Stimulated activated CD4-positive, alpha-beta T cell treated with anti-CD3 and anti-CD28 coated beads, Interleukin-1b, Interleukin-23, amount 100 ng/mL, for 1 hour (primary cell): ENCODE measurements around the gene VPS9D1.
"Not testable (repeated sequence)": the region's sequence is repeated elsewhere in the genome, so short reads cannot be mapped to it uniquely, and the experiment has no call there.

Experiments
- DNase-seq, 2 donors: peaks; one replicate each; pipeline ENCODE4 v3.0.0-alpha.2; 2020; ENCODE audit warnings: low read depth in 2 of 2

VPS9D1 gene

GRCh38 chr16:89693931-89694783, 26.5 kb downstream of the VPS9D1 start:
- no peak for DNase-seq

- DNase-seq: no peak
Measured at GRCh38 chr16:89693289-89693731, 27.4 kb downstream of the VPS9D1 start.

- DNase-seq: no peak
Measured at GRCh38 chr16:89691986-89692569, 28.6 kb downstream of the VPS9D1 start.

DNA sequence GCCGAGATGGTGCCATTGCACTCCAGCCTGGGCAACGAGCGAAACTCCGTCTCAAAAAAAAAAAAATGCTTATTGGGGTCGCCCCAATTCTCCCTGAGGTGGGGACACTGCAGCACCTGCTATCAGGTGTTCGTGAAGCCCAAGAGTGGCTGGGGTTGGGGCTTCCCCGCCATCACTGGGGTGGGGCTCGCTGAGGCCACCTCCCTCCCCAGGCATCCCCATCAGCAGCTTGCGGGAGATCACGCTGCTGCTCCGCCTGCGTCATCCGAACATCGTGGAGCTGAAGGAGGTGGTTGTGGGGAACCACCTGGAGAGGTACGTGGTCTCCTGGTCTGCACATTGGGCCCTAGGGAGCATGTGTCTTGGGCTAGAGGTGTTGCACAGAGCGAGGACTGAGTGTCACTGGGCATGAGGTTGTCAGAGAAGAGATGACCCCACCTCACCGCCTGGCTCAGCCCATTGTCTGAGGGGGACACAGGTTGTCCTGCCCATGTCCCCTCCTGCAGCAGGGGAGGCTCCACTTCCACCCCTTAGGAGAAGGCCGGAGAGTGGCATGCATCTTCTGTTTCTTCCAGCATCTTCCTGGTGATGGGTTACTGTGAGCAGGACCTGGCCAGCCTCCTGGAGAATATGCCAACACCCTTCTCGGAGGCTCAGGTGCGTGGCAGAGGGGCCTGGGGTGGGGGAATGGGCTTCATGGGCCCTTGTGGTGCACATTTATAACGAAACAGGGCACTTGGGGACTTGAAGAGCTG, 29.3 kb downstream of the VPS9D1 start:
- no peak for DNase-seq

- DNase-seq: no peak
Measured at GRCh38 chr16:89690392-89690901, 30.3 kb downstream of the VPS9D1 start.

DNA sequence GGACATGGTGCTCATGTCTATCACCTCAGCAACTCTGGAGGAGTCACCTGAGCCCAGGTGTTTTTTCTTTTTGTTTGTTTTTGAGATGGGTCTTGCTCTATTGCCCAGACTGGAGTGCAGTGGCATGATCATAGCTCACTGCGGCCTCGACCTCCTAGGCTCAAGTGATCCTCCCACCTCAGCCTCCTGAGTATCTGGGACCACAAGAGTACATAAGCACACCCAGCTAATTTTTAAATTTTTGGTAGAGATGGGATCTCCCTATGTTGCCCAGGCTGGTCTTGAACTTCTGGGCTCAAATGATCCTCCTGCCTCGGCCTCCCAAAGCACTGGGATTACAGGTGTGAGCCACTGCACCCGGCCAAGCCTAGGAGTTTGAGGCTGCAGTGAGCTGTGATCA, 31.1 kb downstream of the VPS9D1 start:
- not testable (repeated sequence) for DNase-seq

DNA sequence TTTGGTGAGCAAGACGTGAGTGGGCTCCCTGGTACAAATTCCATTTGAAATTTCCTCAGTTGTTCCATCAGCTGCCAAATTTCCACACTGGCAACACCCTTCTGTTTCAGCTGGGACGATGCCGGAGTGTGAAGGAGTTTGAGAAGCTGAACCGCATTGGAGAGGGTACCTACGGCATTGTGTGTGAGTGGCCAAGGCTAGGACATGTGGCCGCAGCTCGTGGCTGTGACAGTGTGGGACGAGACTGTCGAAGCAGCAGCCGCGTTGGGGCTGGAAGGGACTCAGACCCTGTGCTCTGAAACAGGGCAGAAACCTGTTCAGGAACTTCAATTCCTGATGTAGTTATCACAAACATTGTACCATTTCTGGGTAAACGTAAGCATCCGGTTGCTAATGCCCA, 31.6 kb downstream of the VPS9D1 start:
- DNase-seq: no peak

- DNase-seq: no peak
Measured at GRCh38 chr16:89688395-89688794, 32.3 kb downstream of the VPS9D1 start.

- no peak for DNase-seq
Measured at GRCh38 chr16:89687092-89687940, 33.4 kb downstream of the VPS9D1 start.

GRCh38 chr16:89686520-89687091, 34.1 kb downstream of the VPS9D1 start, which contains the start of gene CDK10:
TSS of gene CDK10 (plus strand) at chr16:89686689. CDS start at chr16:89686711, 22 bp downstream.
- DNase-seq: peak; percentile 73 to 88

DNA sequence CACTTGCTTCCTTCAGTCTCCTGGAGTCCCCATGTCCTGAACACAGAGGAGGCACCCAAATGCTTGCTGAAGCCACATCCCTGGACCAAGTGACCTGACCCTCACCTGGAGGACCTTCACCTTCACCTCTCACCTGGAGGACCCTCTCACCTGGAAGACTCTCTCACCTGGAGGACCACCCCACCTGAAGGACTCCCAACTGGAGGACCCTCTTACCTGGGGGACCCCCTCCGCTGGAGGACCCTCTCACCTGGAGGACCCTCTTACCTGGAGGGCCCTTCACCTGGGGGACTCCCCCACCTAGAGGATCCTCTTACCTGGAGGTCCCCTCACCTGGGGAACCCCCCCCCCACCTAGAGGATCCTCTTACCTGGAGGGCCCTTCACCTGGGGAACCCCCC, 34.8 kb downstream of the VPS9D1 start:
- no peak for DNase-seq

GRCh38 chr16:89678258-89678657, 42.4 kb downstream of the VPS9D1 start:
- no peak for DNase-seq

- no peak for DNase-seq
Measured at GRCh38 chr16:89672177-89672941, 48.3 kb downstream of the VPS9D1 start.

- not testable (repeated sequence) for DNase-seq
Measured at GRCh38 chr16:89671565-89671964, 49.1 kb downstream of the VPS9D1 start.

DNA sequence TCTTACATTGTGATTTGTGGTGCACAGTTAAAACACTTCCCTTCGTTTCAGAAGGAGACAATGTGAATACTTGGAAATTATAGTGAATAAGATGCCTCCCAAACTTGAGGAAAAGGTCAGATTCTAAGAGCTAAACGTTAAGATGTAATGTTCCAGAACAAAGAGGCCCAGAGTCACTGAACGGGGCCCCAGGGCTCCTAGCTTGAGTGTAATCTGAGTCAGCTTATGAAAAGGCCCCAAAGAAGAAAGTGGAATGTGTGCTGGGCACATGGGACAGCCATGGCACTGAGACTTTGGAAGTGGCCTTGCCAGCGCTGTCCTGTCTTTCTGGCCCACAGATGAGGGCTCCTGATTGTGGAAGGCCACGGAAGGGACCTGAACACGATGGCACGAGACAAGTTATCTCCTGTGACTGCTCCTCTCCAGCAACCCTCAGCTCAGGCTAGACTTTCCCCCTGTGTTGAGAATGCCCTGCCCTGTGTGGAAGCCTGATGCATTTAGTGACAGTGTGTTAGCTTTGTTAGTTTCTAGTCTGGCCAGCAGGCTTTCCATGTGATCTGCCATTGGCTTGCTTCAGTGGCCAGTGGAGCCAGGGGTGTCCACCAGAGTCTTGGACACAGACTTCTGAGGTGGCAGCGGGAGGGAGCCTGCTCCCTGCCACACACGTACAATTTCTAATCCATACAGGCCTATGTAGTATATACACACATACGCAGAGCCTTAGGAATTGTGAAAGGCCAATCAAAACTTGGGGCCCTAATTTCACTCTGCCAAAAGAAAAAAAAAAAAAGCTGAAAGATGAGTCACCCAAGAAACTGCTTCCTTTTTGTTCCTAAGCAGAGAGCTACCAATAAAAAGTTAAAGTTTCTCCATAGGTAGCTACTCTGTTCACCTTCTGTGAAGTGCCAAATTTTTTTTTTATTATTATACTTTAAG, 49.9 kb downstream of the VPS9D1 start:
- no peak for DNase-seq

DNA sequence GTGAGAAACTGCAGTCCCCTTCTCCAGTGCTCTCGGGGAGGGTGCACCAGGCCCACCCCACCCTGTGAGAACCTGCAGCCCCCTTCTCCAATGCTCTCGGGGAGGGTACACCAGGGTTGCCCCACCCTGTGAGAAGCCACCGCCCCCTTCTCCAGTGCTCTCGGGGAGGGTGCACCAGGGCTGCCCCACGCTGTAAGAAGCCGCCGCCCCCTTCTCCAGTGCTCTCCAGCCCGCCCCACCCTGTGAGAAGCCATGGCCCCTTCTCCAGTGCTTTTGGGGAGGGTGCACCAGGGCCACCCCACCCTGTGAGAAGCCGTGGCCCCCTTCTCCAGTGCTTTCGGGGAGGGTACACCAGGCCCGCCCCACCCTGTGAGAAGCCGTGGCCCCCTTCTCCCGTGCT, 50.9 kb downstream of the VPS9D1 start:
- DNase-seq: no peak

DNA sequence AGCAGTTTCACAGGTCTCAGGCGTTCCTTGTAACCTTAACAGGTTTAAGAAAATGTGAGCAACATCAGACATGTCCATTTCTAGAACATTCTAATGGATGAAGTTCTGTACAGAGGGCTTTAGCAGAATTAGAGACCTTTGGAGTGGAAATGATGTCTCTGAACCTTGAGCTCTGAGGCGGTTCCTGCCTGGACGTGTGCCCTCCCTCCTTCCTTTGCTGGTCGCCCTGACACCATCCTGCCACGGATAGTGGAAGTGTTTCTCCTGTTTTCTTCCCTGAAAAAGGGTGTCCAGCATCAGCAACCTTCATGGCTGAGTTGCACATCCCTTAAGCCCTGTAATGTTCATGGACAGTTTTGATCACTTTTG, 51.9 kb downstream of the VPS9D1 start:
- DNase-seq: no peak

- no peak for DNase-seq
Measured at GRCh38 chr16:89667633-89668032, 53.1 kb downstream of the VPS9D1 start.

DNA sequence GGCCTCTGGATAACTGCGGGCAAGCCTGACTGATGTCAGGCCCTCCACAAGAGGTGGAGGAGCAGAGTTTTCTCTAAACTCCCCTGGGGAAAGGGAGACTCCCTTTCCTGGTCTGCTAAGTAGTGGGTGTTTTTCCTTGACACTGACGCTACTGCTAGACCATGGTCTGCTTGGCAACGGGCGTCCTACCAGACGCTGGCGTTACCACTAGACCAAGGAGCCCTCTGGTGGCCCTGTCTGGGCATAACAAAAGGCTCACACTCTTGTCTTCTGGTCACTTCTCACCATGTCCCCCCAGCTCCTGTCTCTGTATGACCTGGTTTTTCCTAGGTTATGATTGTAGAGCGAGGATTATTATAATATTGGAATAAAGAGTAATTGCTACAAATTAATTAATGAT, 53.7 kb downstream of the VPS9D1 start:
- not testable (repeated sequence) for DNase-seq
